Caco-2 (cell line): ENCODE measurements around the gene CARD6. TPM values are rescaled to one million over a fixed set of nuclear protein-coding genes. Genes with fewer than 3 reads are reported as not detected.
A peak's percentile ranks its signal among the peaks of the same experiment; 100 is the strongest.

Source experiments
- BruUV-seq: library from RNA; stranded (reverse); fragments of 400-500 nt; replicated peaks from 2 replicates; lab custom pipeline; 2021; lab: Mats Ljungman, UMichigan
- CTCF ChIA-PET: fragments of 300-600 bp; sonication (Branson Sonifier 250); formaldehyde crosslinking; loops from one replicate; lab custom pipeline; 2022; ENCODE audit warnings: antibody characterized with exemption; lab: Charles Lee
- POLR2A ChIA-PET: fragments of 300-600 bp; sonication (Branson Sonifier 250); formaldehyde crosslinking; loops from one replicate; lab custom pipeline; 2022; ENCODE audit warnings: antibody characterized with exemption; lab: Charles Lee
- DNase-seq, 2 experiments: peaks; one replicate each; pipeline versions ENCODE4 v3.0.0 to v3.0.0-alpha.2; 2020 to 2022
- H3K27me3 ChIP-seq: replicated peaks from 2 replicates; pipeline ENCODE4 v1.6.0; 2011; ENCODE audit warnings: low read length; ENCODE audit not compliant: control insufficient read depth, insufficient read depth
- H3K36me3 ChIP-seq: 2 replicates; pipeline ENCODE4 v1.5.1; 2011; ENCODE audit warnings: low read length; ENCODE audit not compliant: control insufficient read depth, insufficient read depth
- H3K4me1 ChIP-seq: fragments of 250-450 bp; sonication (Bioruptor Pico); 2 replicates; pipeline ENCODE4 v1.5.1; 2020; ENCODE audit warnings: mild to moderate bottlenecking
- H3K4me3 ChIP-seq: 2 replicates; pipeline ENCODE4 v1.5.1; 2011; ENCODE audit warnings: low read depth, mild to moderate bottlenecking, control low read depth, low read length
- H3K9me3 ChIP-seq: fragments of 250-450 bp; sonication (Bioruptor Pico); 2 replicates; pipeline ENCODE4 v1.5.1; 2020; ENCODE audit warnings: mild to moderate bottlenecking, moderate library complexity
- H3K27ac Mint-ChIP-seq: one replicate; pipeline ENCODE4 v1.8.0; 2022; ENCODE audit warnings: mixed read lengths; ENCODE audit not compliant: unreplicated experiment
- H3K27me3 Mint-ChIP-seq: one replicate; pipeline ENCODE4 v1.8.0; 2022; ENCODE audit warnings: mixed read lengths; ENCODE audit not compliant: insufficient read depth, unreplicated experiment
- H3K36me3 Mint-ChIP-seq: one replicate; pipeline ENCODE4 v1.8.0; 2022; ENCODE audit warnings: mild to moderate bottlenecking, mixed read lengths; ENCODE audit not compliant: insufficient read depth, unreplicated experiment
- H3K4me1 Mint-ChIP-seq: one replicate; pipeline ENCODE4 v1.8.0; 2022; ENCODE audit warnings: low read depth, mixed read lengths; ENCODE audit not compliant: unreplicated experiment
- H3K4me3 Mint-ChIP-seq: one replicate; pipeline ENCODE4 v1.8.0; 2022; ENCODE audit warnings: mild to moderate bottlenecking, moderate library complexity, mixed read lengths; ENCODE audit not compliant: unreplicated experiment
- H3K9me3 Mint-ChIP-seq: one replicate; pipeline ENCODE4 v1.8.0; 2022; ENCODE audit warnings: mixed read lengths; ENCODE audit not compliant: unreplicated experiment
- intact Hi-C: fragments of 100-400 bp; cut with micrococcal nuclease; formaldehyde crosslinking; loops from one replicate; pipeline ENCODE4 v1.10.0; 2022; ENCODE audit not compliant: unreplicated experiment
- total RNA-seq: library from RNA; stranded (reverse); gene quantifications from 2 replicates; pipeline ENCODE4 v1.2.3, GENCODE V29; 2022
- TF ChIP-seq, protein P1 (sequence below), 2 experiments: fragments of 200-600 bp in 1 of 2; IDR thresholded peaks; 1 replicate in 1 of 2; 2 replicates in 1 of 2; pipeline versions ENCODE4 v1.5.1 to v1.8.0; 2011 to 2022; ENCODE audit warnings: antibody characterized with exemption in 1 of 2, control low read depth in 1 of 2, inconsistent platforms in 1 of 2, low read depth in 1 of 2, low read length in 1 of 2, mild to moderate bottlenecking in 1 of 2, moderate library complexity in 1 of 2; ENCODE audit not compliant: insufficient read depth in 1 of 2, severe bottlenecking in 1 of 2, unreplicated experiment in 1 of 2

The CARD6 gene
- total RNA-seq, 1 experiment from 2014 or later: 0.14 TPM

DNA sequence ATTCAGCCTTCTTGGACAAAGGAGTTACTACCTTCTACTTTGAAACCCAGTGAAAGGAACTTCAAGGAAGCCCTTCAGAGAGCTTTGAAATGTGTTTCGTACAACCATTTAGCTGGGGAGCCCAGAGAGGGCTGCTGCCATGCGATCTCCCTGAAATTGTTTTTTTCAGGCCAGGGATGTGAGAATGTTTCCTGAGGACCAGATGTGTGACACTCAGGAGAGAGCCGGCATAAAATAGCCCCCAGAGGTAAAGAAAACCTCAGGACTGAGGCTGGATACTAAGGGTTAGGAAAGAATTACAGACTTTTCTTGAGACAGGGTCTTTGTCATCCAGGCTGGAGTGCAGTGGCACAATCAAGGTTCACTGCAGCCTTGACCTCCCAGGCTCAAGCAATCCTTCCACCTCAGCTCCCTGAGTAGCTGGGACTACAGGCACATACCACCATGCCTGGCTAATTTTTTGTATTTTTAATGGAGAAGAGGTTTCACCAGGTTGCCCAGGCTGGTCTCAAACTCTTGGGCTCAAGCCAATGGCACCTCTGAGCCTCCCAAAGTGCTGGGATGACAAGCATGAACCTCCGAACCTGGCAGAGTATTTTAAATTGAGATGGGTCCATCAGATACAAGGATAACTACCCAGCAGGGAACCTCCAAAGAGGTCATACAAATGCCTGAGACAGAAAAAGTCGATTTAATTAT is 14.5 kb upstream of the CARD6 start:
- Mint-ChIP-seq H3K27ac (no peak overlapping the region), H3K4me1 (peaks cover 17% of the 10 kb centered on the region), H3K36me3 (peaks cover 70% of the 10 kb centered on the region), H3K9me3 (no peaks in the 10 kb centered on the region), H3K27me3 (no peaks in the 10 kb centered on the region), H3K4me3 (no peak overlapping the region)
- DNase-seq: no peak
- no peaks in the 10 kb centered on the region for H3K27me3 ChIP-seq
- intact Hi-C loops: no loop called here
- BruUV-seq: no TSS peak
- H3K4me1 ChIP-seq: no peaks in the 10 kb centered on the region
- CTCF ChIA-PET: no interaction called here
- H3K36me3 ChIP-seq: peaks cover 11% of the 10 kb centered on the region
- TF ChIP-seq, protein P1, sequence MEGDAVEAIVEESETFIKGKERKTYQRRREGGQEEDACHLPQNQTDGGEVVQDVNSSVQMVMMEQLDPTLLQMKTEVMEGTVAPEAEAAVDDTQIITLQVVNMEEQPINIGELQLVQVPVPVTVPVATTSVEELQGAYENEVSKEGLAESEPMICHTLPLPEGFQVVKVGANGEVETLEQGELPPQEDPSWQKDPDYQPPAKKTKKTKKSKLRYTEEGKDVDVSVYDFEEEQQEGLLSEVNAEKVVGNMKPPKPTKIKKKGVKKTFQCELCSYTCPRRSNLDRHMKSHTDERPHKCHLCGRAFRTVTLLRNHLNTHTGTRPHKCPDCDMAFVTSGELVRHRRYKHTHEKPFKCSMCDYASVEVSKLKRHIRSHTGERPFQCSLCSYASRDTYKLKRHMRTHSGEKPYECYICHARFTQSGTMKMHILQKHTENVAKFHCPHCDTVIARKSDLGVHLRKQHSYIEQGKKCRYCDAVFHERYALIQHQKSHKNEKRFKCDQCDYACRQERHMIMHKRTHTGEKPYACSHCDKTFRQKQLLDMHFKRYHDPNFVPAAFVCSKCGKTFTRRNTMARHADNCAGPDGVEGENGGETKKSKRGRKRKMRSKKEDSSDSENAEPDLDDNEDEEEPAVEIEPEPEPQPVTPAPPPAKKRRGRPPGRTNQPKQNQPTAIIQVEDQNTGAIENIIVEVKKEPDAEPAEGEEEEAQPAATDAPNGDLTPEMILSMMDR (IDR thresholded peaks at IDR 0.05; ENCODE audit: insufficient read depth in 1 of 2, low read depth in 1 of 2, low read length in 1 of 2, severe bottlenecking in 1 of 2, unreplicated experiment in 1 of 2): no peak
- POLR2A ChIA-PET: no interaction called here
- H3K4me3 ChIP-seq: no peak overlapping the region
- H3K9me3 ChIP-seq: no peaks in the 10 kb centered on the region

GRCh38 chr5:40827188-40827977 is 13.8 kb upstream of the CARD6 start:
- Histone ChIP-seq H3K4me3 (no peak overlapping the region), H3K9me3 (no peaks in the 10 kb centered on the region), H3K4me1 (peaks cover 6% of the 10 kb centered on the region; the same call in 1 of the 2 replicates), H3K36me3 (peaks cover 16% of the 10 kb centered on the region), H3K27me3 (no peaks in the 10 kb centered on the region)
- TF ChIP-seq, protein P1 (IDR thresholded peaks at IDR 0.05; ENCODE audit: insufficient read depth in 1 of 2, low read depth in 1 of 2, low read length in 1 of 2, severe bottlenecking in 1 of 2, unreplicated experiment in 1 of 2): no peak
- H3K27ac Mint-ChIP-seq: no peak overlapping the region
- ChIA-PET POLR2A (interaction anchor here (0.6 kb wide), 1 partner anchor 1457 kb away, joined by 3 read pairs; no protein-coding TSS in a partner anchor), CTCF (no interaction called here)
- no peaks in the 10 kb centered on the region for H3K27me3 Mint-ChIP-seq
- intact Hi-C loops: no loop called here
- H3K36me3 Mint-ChIP-seq: peaks cover 77% of the 10 kb centered on the region
- H3K4me1 Mint-ChIP-seq: peaks cover 23% of the 10 kb centered on the region
- no peak overlapping the region for H3K4me3 Mint-ChIP-seq
- H3K9me3 Mint-ChIP-seq: no peaks in the 10 kb centered on the region
- DNase-seq: no peak
- no TSS peak for BruUV-seq

DNA sequence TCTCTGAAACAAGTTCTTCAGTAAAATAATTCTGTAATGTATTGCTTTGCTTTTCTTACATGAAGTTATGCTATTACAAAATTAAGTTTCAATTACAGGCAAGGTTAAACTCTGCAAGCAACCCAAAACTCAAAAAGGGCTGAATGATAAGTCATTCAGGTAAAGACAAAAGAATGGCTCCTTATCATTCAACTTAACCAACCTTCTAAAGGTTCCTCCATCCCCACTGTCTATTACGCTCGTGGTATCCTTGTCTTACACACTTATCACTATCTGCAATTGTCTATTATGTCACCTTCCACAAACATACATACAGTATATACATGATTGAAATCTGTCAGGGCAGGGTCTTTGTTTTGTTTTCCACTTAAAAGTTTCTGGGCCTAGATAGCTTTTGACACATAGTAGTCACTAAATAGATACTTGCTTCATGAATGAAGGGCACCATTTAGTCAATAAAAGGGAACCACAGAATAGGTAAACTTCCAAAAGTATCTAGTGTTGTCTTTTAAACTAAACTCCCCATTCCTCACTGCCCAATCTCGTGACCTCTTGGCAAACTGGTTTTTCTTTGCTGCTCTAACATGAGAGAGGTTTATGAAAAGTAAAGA is 13.0 kb upstream of the CARD6 start:
- POLR2A ChIA-PET: interaction anchor here (0.6 kb wide), 1 partner anchor 1457 kb away, joined by 3 read pairs; no protein-coding TSS in a partner anchor
- TF ChIP-seq, protein P1 (IDR thresholded peaks at IDR 0.05; ENCODE audit: insufficient read depth in 1 of 2, low read depth in 1 of 2, low read length in 1 of 2, severe bottlenecking in 1 of 2, unreplicated experiment in 1 of 2): no peak

More for the DNA sequence above, 13.0 kb upstream of the CARD6 start:
- Mint-ChIP-seq H3K4me1 (peaks cover 23% of the 10 kb centered on the region), H3K36me3 (peaks cover 85% of the 10 kb centered on the region), H3K27ac (peak overlapping the region; percentile 83), H3K4me3 (no peak overlapping the region), H3K27me3 (no peaks in the 10 kb centered on the region), H3K9me3 (no peaks in the 10 kb centered on the region)
- intact Hi-C loops: no loop called here
- peaks cover 16% of the 10 kb centered on the region for H3K36me3 ChIP-seq
- no peaks in the 10 kb centered on the region for H3K9me3 ChIP-seq
- H3K27me3 ChIP-seq: no peaks in the 10 kb centered on the region
- H3K4me1 ChIP-seq: peaks cover 13% of the 10 kb centered on the region
- no peak overlapping the region for H3K4me3 ChIP-seq
- CTCF ChIA-PET: no interaction called here
- no TSS peak for BruUV-seq
- no peak for DNase-seq
